ENCODE measurements around the gene BTF3L4.
A peak's percentile ranks its signal among the peaks of the same experiment; 100 is the strongest.

- TF ChIP-seq POLR2A (IDR thresholded peaks at IDR 0.05; ENCODE audit: extremely low read depth, insufficient read length) = no peak
- TF ChIP-seq CTCF (IDR thresholded peaks at IDR 0.05; ENCODE audit: low read depth, low read length) = peak; percentile 47
- no peak for TF ChIP-seq MYC (IDR thresholded peaks at IDR 0.05; ENCODE audit: low read depth, low read length)
- TF ChIP-seq, protein P1, sequence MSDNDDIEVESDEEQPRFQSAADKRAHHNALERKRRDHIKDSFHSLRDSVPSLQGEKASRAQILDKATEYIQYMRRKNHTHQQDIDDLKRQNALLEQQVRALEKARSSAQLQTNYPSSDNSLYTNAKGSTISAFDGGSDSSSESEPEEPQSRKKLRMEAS (IDR thresholded peaks at IDR 0.05; ENCODE audit: low read depth, low read length) = no peak
Measured at GRCh38 chr1:52127181-52128180, 71.4 kb downstream of the BTF3L4 start.
